Caki2 (cell line): ENCODE results near the gene ALDH3A2. TPM values are rescaled to one million over a fixed set of nuclear protein-coding genes. Genes with fewer than 3 reads are reported as not detected.
A peak's percentile ranks its signal among the peaks of the same experiment; 100 is the strongest.

Experiments
- DNase-seq: peaks from one replicate; pipeline ENCODE4 v3.0.0-alpha.2; 2015; ENCODE audit warnings: low read depth
- in situ Hi-C: cut with HindIII; loops from 2 replicates; pipeline ENCODE4 v1.10.0; 2016; ENCODE audit warnings: low sequenced_read_pairs, low pct_unique_long_range_greater_than_20kb, mixed read lengths
- total RNA-seq: library from RNA; depleted of rRNA; stranded (reverse); fragments of >200 nt; shearing (Covaris generic); gene quantifications from 2 replicates; pipeline ENCODE4 v1.2.3, GENCODE V29; 2014; ENCODE audit warnings: low replicate concordance

The ALDH3A2 gene
- total RNA-seq, 1 experiment from 2014 or later: 114 TPM

GRCh38 chr17:19646788-19647696 is 1.5 kb upstream of the ALDH3A2 start:
- peak; percentile 58 for DNase-seq
- in situ Hi-C loops: no loop called here

- in situ Hi-C loops: no loop called here
Measured at GRCh38 chr17:19647697-19648474, 665 bp upstream of the ALDH3A2 start.

GRCh38 chr17:19649274-19649541 is 657 bp downstream of the ALDH3A2 start:
- DNase-seq: no peak
- in situ Hi-C loops: no loop called here

More at GRCh38 chr17:19647697-19648474, 665 bp upstream of the ALDH3A2 start:
- DNase-seq: peak; percentile 59

GRCh38 chr17:19650826-19651225 is 2.3 kb downstream of the ALDH3A2 start:
- in situ Hi-C loops: no loop called here
- DNase-seq: peak; percentile 5

- DNase-seq: no peak
- in situ Hi-C loops: no loop called here
Measured at GRCh38 chr17:19651451-19652238, 3.1 kb downstream of the ALDH3A2 start.

- in situ Hi-C loops: no loop called here
- no peak for DNase-seq
Measured at GRCh38 chr17:19652595-19652994, 4.0 kb downstream of the ALDH3A2 start.

GRCh38 chr17:19654342-19654886 is 5.9 kb downstream of the ALDH3A2 start:
- DNase-seq: no peak
- in situ Hi-C loops: no loop called here

GRCh38 chr17:19654896-19655295 is 6.3 kb downstream of the ALDH3A2 start:
- no peak for DNase-seq
- in situ Hi-C loops: no loop called here

- no peak for DNase-seq
- in situ Hi-C loops: no loop called here
Measured at GRCh38 chr17:19656336-19656735, 7.8 kb downstream of the ALDH3A2 start.

GRCh38 chr17:19656851-19657581 is 8.5 kb downstream of the ALDH3A2 start:
- DNase-seq: no peak
- in situ Hi-C loops: no loop called here

GRCh38 chr17:19659366-19660177 is 11.0 kb downstream of the ALDH3A2 start:
- no peak for DNase-seq
- in situ Hi-C loops: no loop called here

GRCh38 chr17:19660219-19660870 is 11.8 kb downstream of the ALDH3A2 start:
- DNase-seq: no peak
- in situ Hi-C loops: no loop called here

- in situ Hi-C loops: no loop called here
- no peak for DNase-seq
Measured at GRCh38 chr17:19661121-19661520, 12.6 kb downstream of the ALDH3A2 start.

GRCh38 chr17:19663097-19663496 is 14.5 kb downstream of the ALDH3A2 start:
- in situ Hi-C loops: no loop called here
- no peak for DNase-seq

GRCh38 chr17:19664136-19664820 is 15.7 kb downstream of the ALDH3A2 start:
- no peak for DNase-seq
- in situ Hi-C loops: no loop called here

- DNase-seq: no peak
- in situ Hi-C loops: no loop called here
Measured at GRCh38 chr17:19664821-19665181, 16.2 kb downstream of the ALDH3A2 start.
